ENCODE measurements around the gene STAG1.

DNA sequence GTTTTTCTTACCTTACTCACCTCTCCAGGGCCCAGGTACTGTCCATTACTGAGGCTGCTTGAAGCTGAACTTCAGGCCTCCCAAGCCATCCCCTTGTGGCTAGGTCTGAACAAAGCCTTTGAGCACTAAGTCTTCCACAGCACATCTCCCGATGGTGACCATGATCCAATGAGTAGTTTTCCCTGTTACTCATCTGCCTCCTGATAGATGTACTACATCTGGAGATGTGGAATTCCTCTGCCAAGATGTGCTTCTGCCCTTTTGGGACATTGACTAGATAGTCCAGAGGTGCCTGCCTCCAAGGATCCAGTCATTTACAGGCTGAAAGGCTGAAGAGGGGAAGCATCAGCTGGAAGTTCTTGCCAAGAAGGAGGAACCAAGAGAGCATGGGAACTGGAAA, 37.8 kb upstream of the STAG1 start:
- TF ChIP-seq, protein P1, sequence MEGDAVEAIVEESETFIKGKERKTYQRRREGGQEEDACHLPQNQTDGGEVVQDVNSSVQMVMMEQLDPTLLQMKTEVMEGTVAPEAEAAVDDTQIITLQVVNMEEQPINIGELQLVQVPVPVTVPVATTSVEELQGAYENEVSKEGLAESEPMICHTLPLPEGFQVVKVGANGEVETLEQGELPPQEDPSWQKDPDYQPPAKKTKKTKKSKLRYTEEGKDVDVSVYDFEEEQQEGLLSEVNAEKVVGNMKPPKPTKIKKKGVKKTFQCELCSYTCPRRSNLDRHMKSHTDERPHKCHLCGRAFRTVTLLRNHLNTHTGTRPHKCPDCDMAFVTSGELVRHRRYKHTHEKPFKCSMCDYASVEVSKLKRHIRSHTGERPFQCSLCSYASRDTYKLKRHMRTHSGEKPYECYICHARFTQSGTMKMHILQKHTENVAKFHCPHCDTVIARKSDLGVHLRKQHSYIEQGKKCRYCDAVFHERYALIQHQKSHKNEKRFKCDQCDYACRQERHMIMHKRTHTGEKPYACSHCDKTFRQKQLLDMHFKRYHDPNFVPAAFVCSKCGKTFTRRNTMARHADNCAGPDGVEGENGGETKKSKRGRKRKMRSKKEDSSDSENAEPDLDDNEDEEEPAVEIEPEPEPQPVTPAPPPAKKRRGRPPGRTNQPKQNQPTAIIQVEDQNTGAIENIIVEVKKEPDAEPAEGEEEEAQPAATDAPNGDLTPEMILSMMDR (IDR thresholded peaks at IDR 0.05; ENCODE audit: insufficient read depth, low read depth, low read length): no peak
- TF ChIP-seq EZH2 (IDR thresholded peaks at IDR 0.05; ENCODE audit: insufficient read depth, low read length): no peak

Measured in astrocyte (in vitro differentiated cells and primary cell).